HG03135 (cell line): ENCODE measurements around the gene KPRP.

ENCODE experiments used
- ATAC-seq: cut with Tn5 transposase; IDR thresholded peaks from one replicate; pipeline ENCODE4 v1.9.1; 2021; ENCODE audit warnings: mild to moderate bottlenecking, moderate library complexity; ENCODE audit not compliant: unreplicated experiment

Gene KPRP

GRCh38 chr1:152768847-152769533, 11.2 kb downstream of the KPRP start:
- ATAC-seq: no peak

GRCh38 chr1:152770411-152770810, 12.6 kb downstream of the KPRP start:
- ATAC-seq: no peak

- ATAC-seq: no peak
Observed at GRCh38 chr1:152774875-152775274, 17.1 kb downstream of the KPRP start, which contains the start of gene LCE1F. Gene LCE1F (plus strand): TSS chr1:152775140. CDS start chr1:152776372, 1,232 bp downstream.

GRCh38 chr1:152776361-152776760, 18.5 kb downstream of the KPRP start:
- no peak for ATAC-seq

- no peak for ATAC-seq
Observed at GRCh38 chr1:152777510-152778137, 19.8 kb downstream of the KPRP start.

- ATAC-seq: no peak
Observed at GRCh38 chr1:152783095-152783494, 25.3 kb downstream of the KPRP start.

- ATAC-seq: no peak
Observed at GRCh38 chr1:152786077-152786476, 28.3 kb downstream of the KPRP start, which contains the start of gene LCE1E. Gene LCE1E (plus strand): TSS chr1:152786257. CDS start chr1:152787300, 1,043 bp downstream.

GRCh38 chr1:152795686-152796085, 37.9 kb downstream of the KPRP start:
- no peak for ATAC-seq

- no peak for ATAC-seq
Observed at GRCh38 chr1:152796421-152796820, 38.6 kb downstream of the KPRP start, which contains the start of gene LCE1D. Gene LCE1D (plus strand): TSS chr1:152796721. CDS start chr1:152797795, 1,074 bp downstream.

- ATAC-seq: no peak
Observed at GRCh38 chr1:152801333-152801732, 43.5 kb downstream of the KPRP start.

- ATAC-seq: no peak
Observed at GRCh38 chr1:152806576-152806975, 48.8 kb downstream of the KPRP start, which contains the start of gene LCE1C. Gene LCE1C (minus strand): TSS chr1:152806651. CDS start chr1:152805478, 1,173 bp downstream.

GRCh38 chr1:152811050-152811449, 53.2 kb downstream of the KPRP start:
- no peak for ATAC-seq
